ENCODE measurements around the gene PABPN1L. TPM values are rescaled to one million over a fixed set of nuclear protein-coding genes. Genes with fewer than 3 reads are reported as not detected.

PABPN1L gene
- total RNA-seq, 4 donors from 2014 or later, result not detected

- Histone ChIP-seq H3K27ac (no peak overlapping the region), H3K9me3 (no peaks in the 10 kb centered on the region), H3K27me3 (no peaks in the 10 kb centered on the region), H3K4me3 (no peak overlapping the region), H3K36me3 (peaks cover 0 to 63% (median 0%) of the 10 kb centered on the region in 3 donors), H3K4me1 (peaks cover 0 to 2% (median 0%) of the 10 kb centered on the region in 3 donors)
- DNase-seq, result no peak
- WGBS, 2 donors, result 84 to 91% methylated on average over 7 to 8 of the region's 21 CpGs
- intact Hi-C loops (cut with DNase I), result no loop called here
- TF ChIP-seq CTCF (IDR thresholded peaks at IDR 0.05) (no peak), POLR2A (IDR thresholded peaks at IDR 0.05) (no peak)
Observed at GRCh38 chr16:88848557-88848956, 17.9 kb downstream of the PABPN1L start.

GRCh38 chr16:88847654-88848053 lies 18.8 kb downstream of the PABPN1L start:
- 80% methylated on average over 2 to 3 of the region's 18 CpGs for WGBS, 2 donors
- Histone ChIP-seq H3K9me3 (no peaks in the 10 kb centered on the region), H3K4me1 (no peaks in the 10 kb centered on the region), H3K4me3 (no peak overlapping the region), H3K36me3 (peaks cover 0 to 67% (median 0%) of the 10 kb centered on the region in 3 donors), H3K27me3 (no peaks in the 10 kb centered on the region), H3K27ac (no peak overlapping the region)
- no peak for DNase-seq
- intact Hi-C loops (cut with DNase I), result no loop called here
- no peak for TF ChIP-seq POLR2A (IDR thresholded peaks at IDR 0.05)
- TF ChIP-seq CTCF (IDR thresholded peaks at IDR 0.05), result no peak

- DNase-seq, result no peak
- no peaks in the 10 kb centered on the region for H3K9me3 ChIP-seq
- no peak overlapping the region for H3K27ac ChIP-seq
- H3K27me3 ChIP-seq, result no peaks in the 10 kb centered on the region
- TF ChIP-seq CTCF (IDR thresholded peaks at IDR 0.05) (no peak), POLR2A (IDR thresholded peaks at IDR 0.05) (no peak)
- intact Hi-C loops (cut with DNase I), result no loop called here
- peaks cover 0 to 73% (median 0%) of the 10 kb centered on the region in 3 donors for H3K36me3 ChIP-seq
- WGBS, 2 donors, result 91 to 95% methylated on average over 9 of the region's 9 CpGs
- no peaks in the 10 kb centered on the region for H3K4me1 ChIP-seq
- H3K4me3 ChIP-seq, result no peak overlapping the region
Observed at GRCh38 chr16:88846088-88846487, 20.4 kb downstream of the PABPN1L start.

- intact Hi-C loops (cut with DNase I), result no loop called here
- H3K4me1 ChIP-seq, result no peaks in the 10 kb centered on the region
- H3K27me3 ChIP-seq, result no peaks in the 10 kb centered on the region
- H3K4me3 ChIP-seq, result no peak overlapping the region
- WGBS, 2 donors, result 72 to 76% methylated on average over 9 to 11 of the region's 11 CpGs
- TF ChIP-seq POLR2A (IDR thresholded peaks at IDR 0.05) (no peak), CTCF (IDR thresholded peaks at IDR 0.05) (no peak)
- no peak overlapping the region for H3K27ac ChIP-seq
- H3K36me3 ChIP-seq, result peaks cover 8 to 73% (median 15%) of the 10 kb centered on the region in 3 donors
- H3K9me3 ChIP-seq, result no peaks in the 10 kb centered on the region
- DNase-seq, result no peak
Observed at GRCh38 chr16:88844419-88845036, 21.9 kb downstream of the PABPN1L start.

- intact Hi-C loops (cut with DNase I), result no loop called here
- 91 to 95% methylated on average over 10 to 12 of the region's 20 CpGs for WGBS, 2 donors
- TF ChIP-seq CTCF (IDR thresholded peaks at IDR 0.05) (no peak), POLR2A (IDR thresholded peaks at IDR 0.05) (no peak)
- Histone ChIP-seq H3K36me3 (peaks cover 12 to 78% (median 18%) of the 10 kb centered on the region in 3 donors), H3K27me3 (no peaks in the 10 kb centered on the region), H3K9me3 (no peaks in the 10 kb centered on the region), H3K4me1 (no peaks in the 10 kb centered on the region), H3K4me3 (no peak overlapping the region), H3K27ac (no peak overlapping the region)
- no peak for DNase-seq
Observed at GRCh38 chr16:88843256-88843655, 23.2 kb downstream of the PABPN1L start.
